ENCODE data around the gene SH3GL1. TPM values are rescaled to one million over a fixed set of nuclear protein-coding genes. Genes with fewer than 3 reads are reported as not detected.
A peak's percentile ranks its signal among the peaks of the same experiment; 100 is the strongest.

Gene SH3GL1
- total RNA-seq, 1 experiment from 2014 or later, result 103 TPM

- in situ Hi-C loops (cut with HindIII; ENCODE audit: low pct_unique_long_range_greater_than_20kb, low sequenced_read_pairs), result no loop called here
- DNase-seq (ENCODE audit: low read depth), result no peak
Observed at GRCh38 chr19:4406626-4407025, 6.3 kb upstream of the SH3GL1 start.

- DNase-seq (ENCODE audit: low read depth), result no peak
- in situ Hi-C loops (cut with HindIII; ENCODE audit: low pct_unique_long_range_greater_than_20kb, low sequenced_read_pairs), result no loop called here
Observed at GRCh38 chr19:4405977-4406376, 5.6 kb upstream of the SH3GL1 start.

- DNase-seq (ENCODE audit: low read depth), result no peak
- in situ Hi-C loops (cut with HindIII; ENCODE audit: low pct_unique_long_range_greater_than_20kb, low sequenced_read_pairs), result no loop called here
Observed at GRCh38 chr19:4403005-4403761, 2.8 kb upstream of the SH3GL1 start.

GRCh38 chr19:4402171-4403004, 2.0 kb upstream of the SH3GL1 start, which contains the start of gene CHAF1A:
TSS of gene CHAF1A (plus strand) at chr19:4402640. CDS start at chr19:4402763, 123 bp downstream.
- DNase-seq (ENCODE audit: low read depth), result peak; percentile 100
- in situ Hi-C loops (cut with HindIII; ENCODE audit: low pct_unique_long_range_greater_than_20kb, low sequenced_read_pairs), result no loop called here

- in situ Hi-C loops (cut with HindIII; ENCODE audit: low pct_unique_long_range_greater_than_20kb, low sequenced_read_pairs), result no loop called here
- DNase-seq (ENCODE audit: low read depth), result no peak
Observed at GRCh38 chr19:4401769-4402170, 1.4 kb upstream of the SH3GL1 start.

- in situ Hi-C loops (cut with HindIII; ENCODE audit: low pct_unique_long_range_greater_than_20kb, low sequenced_read_pairs), result no loop called here
Observed at GRCh38 chr19:4399812-4400134, 574 bp downstream of the SH3GL1 start.

GRCh38 chr19:4396949-4397783, 3.2 kb downstream of the SH3GL1 start:
- no peak for DNase-seq (ENCODE audit: low read depth)
- in situ Hi-C loops (cut with HindIII; ENCODE audit: low pct_unique_long_range_greater_than_20kb, low sequenced_read_pairs), result no loop called here

More at GRCh38 chr19:4399812-4400134, 574 bp downstream of the SH3GL1 start:
- DNase-seq (ENCODE audit: low read depth), result peak; percentile 40

GRCh38 chr19:4393947-4394590, 6.3 kb downstream of the SH3GL1 start:
- in situ Hi-C loops (cut with HindIII; ENCODE audit: low pct_unique_long_range_greater_than_20kb, low sequenced_read_pairs), result no loop called here
- DNase-seq (ENCODE audit: low read depth), result no peak

GRCh38 chr19:4391701-4392483, 8.5 kb downstream of the SH3GL1 start:
- in situ Hi-C loops (cut with HindIII; ENCODE audit: low pct_unique_long_range_greater_than_20kb, low sequenced_read_pairs), result no loop called here
- DNase-seq (ENCODE audit: low read depth), result no peak

- in situ Hi-C loops (cut with HindIII; ENCODE audit: low pct_unique_long_range_greater_than_20kb, low sequenced_read_pairs), result no loop called here
- DNase-seq (ENCODE audit: low read depth), result no peak
Observed at GRCh38 chr19:4391306-4391693, 9.0 kb downstream of the SH3GL1 start.

GRCh38 chr19:4390567-4391305, 9.6 kb downstream of the SH3GL1 start:
- no peak for DNase-seq (ENCODE audit: low read depth)
- in situ Hi-C loops (cut with HindIII; ENCODE audit: low pct_unique_long_range_greater_than_20kb, low sequenced_read_pairs), result no loop called here

- no peak for DNase-seq (ENCODE audit: low read depth)
- in situ Hi-C loops (cut with HindIII; ENCODE audit: low pct_unique_long_range_greater_than_20kb, low sequenced_read_pairs), result no loop called here
Observed at GRCh38 chr19:4390017-4390566, 10.3 kb downstream of the SH3GL1 start.

- in situ Hi-C loops (cut with HindIII; ENCODE audit: low pct_unique_long_range_greater_than_20kb, low sequenced_read_pairs), result no loop called here
- DNase-seq (ENCODE audit: low read depth), result no peak
Observed at GRCh38 chr19:4389511-4390016, 10.8 kb downstream of the SH3GL1 start.

- no peak for DNase-seq (ENCODE audit: low read depth)
- in situ Hi-C loops (cut with HindIII; ENCODE audit: low pct_unique_long_range_greater_than_20kb, low sequenced_read_pairs), result no loop called here
Observed at GRCh38 chr19:4389064-4389375, 11.3 kb downstream of the SH3GL1 start.

- DNase-seq (ENCODE audit: low read depth), result no peak
- in situ Hi-C loops (cut with HindIII; ENCODE audit: low pct_unique_long_range_greater_than_20kb, low sequenced_read_pairs), result no loop called here
Observed at GRCh38 chr19:4388337-4389063, 11.8 kb downstream of the SH3GL1 start.
